B cell (primary cell): Measurements from ENCODE around the gene GLCCI1.

Experiments used
- EZH2 ChIP-seq: IDR thresholded peaks from 2 replicates; pipeline ENCODE4 v1.6.1; 2012; ENCODE audit warnings: borderline replicate concordance, low read depth, mild to moderate bottlenecking, moderate library complexity, low read length; ENCODE audit not compliant: insufficient read depth, poor library complexity, severe bottlenecking
- TF ChIP-seq, protein P1 (sequence below): fragments of 200-600 bp; IDR thresholded peaks from one replicate; pipeline ENCODE4 v1.8.0; 2022; ENCODE audit warnings: antibody characterized with exemption, mild to moderate bottlenecking

DNA sequence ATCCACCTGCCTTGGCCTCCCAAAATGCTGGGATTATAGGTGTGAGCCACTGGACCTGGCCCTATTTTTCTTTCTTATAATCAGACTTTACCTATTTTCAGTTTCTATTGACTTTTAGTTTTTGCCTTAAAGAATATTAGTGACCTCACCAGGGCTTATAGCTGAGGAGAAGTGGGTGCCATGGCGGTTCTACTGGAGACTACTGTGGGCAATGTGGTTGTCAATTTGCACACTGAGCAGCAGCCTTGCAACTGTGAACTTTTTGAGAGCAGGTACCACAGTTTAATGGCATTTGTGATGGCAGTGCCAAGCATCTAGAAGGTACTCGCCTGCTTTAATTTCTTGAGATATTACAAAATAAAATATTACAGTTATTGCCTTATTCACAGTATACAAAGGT is 11.5 kb downstream of the GLCCI1 start:
- TF ChIP-seq, protein P1, sequence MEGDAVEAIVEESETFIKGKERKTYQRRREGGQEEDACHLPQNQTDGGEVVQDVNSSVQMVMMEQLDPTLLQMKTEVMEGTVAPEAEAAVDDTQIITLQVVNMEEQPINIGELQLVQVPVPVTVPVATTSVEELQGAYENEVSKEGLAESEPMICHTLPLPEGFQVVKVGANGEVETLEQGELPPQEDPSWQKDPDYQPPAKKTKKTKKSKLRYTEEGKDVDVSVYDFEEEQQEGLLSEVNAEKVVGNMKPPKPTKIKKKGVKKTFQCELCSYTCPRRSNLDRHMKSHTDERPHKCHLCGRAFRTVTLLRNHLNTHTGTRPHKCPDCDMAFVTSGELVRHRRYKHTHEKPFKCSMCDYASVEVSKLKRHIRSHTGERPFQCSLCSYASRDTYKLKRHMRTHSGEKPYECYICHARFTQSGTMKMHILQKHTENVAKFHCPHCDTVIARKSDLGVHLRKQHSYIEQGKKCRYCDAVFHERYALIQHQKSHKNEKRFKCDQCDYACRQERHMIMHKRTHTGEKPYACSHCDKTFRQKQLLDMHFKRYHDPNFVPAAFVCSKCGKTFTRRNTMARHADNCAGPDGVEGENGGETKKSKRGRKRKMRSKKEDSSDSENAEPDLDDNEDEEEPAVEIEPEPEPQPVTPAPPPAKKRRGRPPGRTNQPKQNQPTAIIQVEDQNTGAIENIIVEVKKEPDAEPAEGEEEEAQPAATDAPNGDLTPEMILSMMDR: no peak
- no peak for TF ChIP-seq EZH2
